OCI-LY1 (cell line): ENCODE measurements around the gene USP3.

Experiments
- H2AFZ ChIP-seq: fragments of 200-600 bp; sonication (generic), shearing (Covaris generic); 2 replicates; pipeline ENCODE4 v1.6.0; 2014; ENCODE audit warnings: antibody characterized with exemption, mild to moderate bottlenecking, low read length
- H3F3A ChIP-seq: fragments of 200-600 bp; sonication (generic), shearing (Covaris generic); 2 replicates; pipeline ENCODE4 v1.6.0; 2014; ENCODE audit warnings: mild to moderate bottlenecking, antibody characterized with exemption, low read length, moderate library complexity; ENCODE audit not compliant: insufficient read depth
- H3K27ac ChIP-seq: fragments of 200-600 bp; sonication (generic); 2 replicates; pipeline ENCODE4 v1.5.1; 2014; ENCODE audit warnings: low read length, mixed run types, mild to moderate bottlenecking, low read depth; ENCODE audit not compliant: poor library complexity, severe bottlenecking
- H3K27me3 ChIP-seq: fragments of 200-600 bp; sonication (generic); 2 replicates; pipeline ENCODE4 v1.6.0; 2014; ENCODE audit warnings: antibody characterized with exemption, mild to moderate bottlenecking, low read length, moderate library complexity; ENCODE audit not compliant: insufficient read depth
- H3K36me3 ChIP-seq: fragments of 200-600 bp; sonication (generic); 2 replicates; pipeline ENCODE4 v1.6.1; 2014; ENCODE audit warnings: mild to moderate bottlenecking, antibody characterized with exemption, low read length, moderate library complexity, mixed read lengths; ENCODE audit not compliant: insufficient read depth
- H3K4me1 ChIP-seq: fragments of 200-600 bp; sonication (generic); 2 replicates; pipeline ENCODE4 v1.5.1; 2014; ENCODE audit warnings: mild to moderate bottlenecking, low read length, moderate library complexity; ENCODE audit not compliant: insufficient read depth, severe bottlenecking
- H3K4me2 ChIP-seq: fragments of 200-600 bp; sonication (generic), shearing (Covaris generic); 2 replicates; pipeline ENCODE4 v1.6.1; 2014; ENCODE audit warnings: low read length
- H3K4me3 ChIP-seq: fragments of 200-600 bp; sonication (generic); 2 replicates; pipeline ENCODE4 v1.5.1; 2014; ENCODE audit warnings: low read length, low read depth, mild to moderate bottlenecking, mixed read lengths; ENCODE audit not compliant: poor library complexity, severe bottlenecking
- H3K79me2 ChIP-seq: fragments of 200-600 bp; shearing (Covaris generic); 2 replicates; pipeline ENCODE4 v1.6.1; 2016; ENCODE audit warnings: mixed run types, low read length, mixed read lengths; ENCODE audit not compliant: insufficient read depth
- H3K9ac ChIP-seq: fragments of 200-600 bp; sonication (generic), shearing (Covaris generic); 2 replicates; pipeline ENCODE4 v1.6.1; 2014; ENCODE audit warnings: mild to moderate bottlenecking, low read length, mixed read lengths
- H3K9me2 ChIP-seq: fragments of 200-600 bp; sonication (generic), shearing (Covaris generic); 2 replicates; pipeline ENCODE4 v1.6.1; 2014; ENCODE audit warnings: low read depth, mild to moderate bottlenecking, low read length, mixed read lengths
- H3K9me3 ChIP-seq: fragments of 200-600 bp; shearing (Covaris generic); 2 replicates; pipeline ENCODE4 v1.6.1; 2014; ENCODE audit warnings: low read length, mixed read lengths
- H4K20me1 ChIP-seq: fragments of 200-600 bp; sonication (generic), shearing (Covaris generic); 2 replicates; pipeline ENCODE4 v1.6.0; 2016; ENCODE audit warnings: mild to moderate bottlenecking, low read length; ENCODE audit not compliant: insufficient read depth
- CTCF ChIP-seq: fragments of 200-600 bp; sonication (generic), shearing (Covaris generic); IDR thresholded peaks from 2 replicates; pipeline ENCODE4 v1.5.1; 2017; ENCODE audit warnings: mild to moderate bottlenecking, antibody characterized with exemption, low read length, moderate library complexity, mixed read lengths
- EZH2 ChIP-seq: fragments of 200-600 bp; sonication (generic), shearing (Covaris generic); IDR thresholded peaks from 2 replicates; pipeline ENCODE4 v1.8.0; 2017; ENCODE audit warnings: borderline replicate concordance, mixed run types, mild to moderate bottlenecking, antibody characterized with exemption, low read length, moderate library complexity, mixed read lengths

USP3 gene

GRCh38 chr15:63509955-63510940, 5.9 kb downstream of the USP3 start:
- Histone ChIP-seq H3K9ac (no peak overlapping the region), H3K4me1 (peaks cover 92% of the 10 kb centered on the region), H3K27ac (no peak overlapping the region), H3K4me2 (peak overlapping the region; percentile 14; the same call in 1 of the 2 replicates), H3K9me3 (no peaks in the 10 kb centered on the region), H4K20me1 (peaks cover 2% of the 10 kb centered on the region; the same call in 1 of the 2 replicates), H3K27me3 (no peaks in the 10 kb centered on the region), H3K9me2 (no peaks in the 10 kb centered on the region), H3K36me3 (no peaks in the 10 kb centered on the region), H3F3A (no peaks in the 10 kb centered on the region), H3K4me3 (no peak overlapping the region), H3K79me2 (peaks cover 100% of the 10 kb centered on the region), H2AFZ (no peak overlapping the region)
- TF ChIP-seq EZH2 (no peak), CTCF (no peak)

- peaks cover 96% of the 10 kb centered on the region for H3K4me1 ChIP-seq
- H3K27me3 ChIP-seq: no peaks in the 10 kb centered on the region
- H3K4me2 ChIP-seq: no peak overlapping the region
- no peaks in the 10 kb centered on the region for H3K9me3 ChIP-seq
- H3F3A ChIP-seq: no peaks in the 10 kb centered on the region
- peaks cover 100% of the 10 kb centered on the region for H3K79me2 ChIP-seq
- peaks cover 2% of the 10 kb centered on the region; the same call in 1 of the 2 replicates for H4K20me1 ChIP-seq
- no peak overlapping the region for H3K27ac ChIP-seq
- no peak overlapping the region for H3K9ac ChIP-seq
- no peak overlapping the region for H3K4me3 ChIP-seq
- no peaks in the 10 kb centered on the region for H3K9me2 ChIP-seq
- H2AFZ ChIP-seq: no peak overlapping the region
- TF ChIP-seq EZH2 (no peak), CTCF (no peak)
- H3K36me3 ChIP-seq: no peaks in the 10 kb centered on the region
Measured at GRCh38 chr15:63512148-63512547, 7.8 kb downstream of the USP3 start.

- Histone ChIP-seq H3F3A (no peaks in the 10 kb centered on the region), H3K9ac (no peak overlapping the region), H3K4me2 (no peak overlapping the region), H3K4me1 (peaks cover 96% of the 10 kb centered on the region), H2AFZ (no peak overlapping the region), H4K20me1 (peaks cover 2% of the 10 kb centered on the region; the same call in 1 of the 2 replicates), H3K36me3 (no peaks in the 10 kb centered on the region), H3K79me2 (peaks cover 100% of the 10 kb centered on the region), H3K4me3 (no peak overlapping the region), H3K27me3 (no peaks in the 10 kb centered on the region), H3K9me2 (no peaks in the 10 kb centered on the region), H3K9me3 (no peaks in the 10 kb centered on the region), H3K27ac (no peak overlapping the region)
- no peak for TF ChIP-seq CTCF
- TF ChIP-seq EZH2: no peak
Measured at GRCh38 chr15:63513271-63513670, 8.9 kb downstream of the USP3 start.
